H9 (cell line): ENCODE data around the gene KCTD20. TPM values are rescaled to one million over a fixed set of nuclear protein-coding genes. Genes with fewer than 3 reads are reported as not detected.

Source experiments
- DNase-seq: peaks from one replicate; pipeline ENCODE4 v3.0.0-alpha.2; 2017
- H2AFZ ChIP-seq: one replicate; pipeline ENCODE4 v1.6.1; 2013; ENCODE audit warnings: mild to moderate bottlenecking, low read length, control low read depth, moderate library complexity
- H2AK5ac ChIP-seq: 2 replicates; pipeline ENCODE4 v1.6.1; 2013; ENCODE audit warnings: low read length, control low read depth, mixed read lengths; ENCODE audit not compliant: insufficient read length
- H2BK120ac ChIP-seq: one replicate; pipeline ENCODE4 v1.6.1; 2013; ENCODE audit warnings: low read depth, mild to moderate bottlenecking, low read length, control low read depth, inconsistent platforms; ENCODE audit not compliant: poor library complexity, severe bottlenecking
- H2BK12ac ChIP-seq: 2 replicates; pipeline ENCODE4 v1.6.1; 2013; ENCODE audit warnings: low read length, control low read depth, mixed read lengths, low read depth; ENCODE audit not compliant: insufficient read length
- H2BK15ac ChIP-seq: 2 replicates; pipeline ENCODE4 v1.6.1; 2013; ENCODE audit warnings: low read depth, low read length, control low read depth
- H2BK20ac ChIP-seq: one replicate; pipeline ENCODE4 v1.6.1; 2013; ENCODE audit warnings: low read depth, mild to moderate bottlenecking, low read length, control low read depth, inconsistent platforms; ENCODE audit not compliant: poor library complexity, severe bottlenecking
- H2BK5ac ChIP-seq: 2 replicates; pipeline ENCODE4 v1.6.1; 2013; ENCODE audit warnings: low read length, control low read depth, mixed read lengths; ENCODE audit not compliant: insufficient read length
- H3K14ac ChIP-seq: 2 replicates; pipeline ENCODE4 v1.6.1; 2013; ENCODE audit warnings: low read length, control low read depth; ENCODE audit not compliant: insufficient read depth
- H3K18ac ChIP-seq: 2 replicates; pipeline ENCODE4 v1.6.1; 2013; ENCODE audit warnings: low read depth, mild to moderate bottlenecking, mixed read lengths, low read length, control low read depth; ENCODE audit not compliant: insufficient read length
- H3K23ac ChIP-seq: 2 replicates; pipeline ENCODE4 v1.6.1; 2013; ENCODE audit warnings: low read length, control low read depth, mixed read lengths, low read depth; ENCODE audit not compliant: insufficient read length
- H3K23me2 ChIP-seq: 2 replicates; pipeline ENCODE4 v1.6.1; 2013; ENCODE audit warnings: low read depth, mild to moderate bottlenecking, mixed read lengths, low read length, control low read depth; ENCODE audit not compliant: insufficient read length, poor library complexity, severe bottlenecking
- H3K27ac ChIP-seq: 2 replicates; pipeline ENCODE4 v1.5.1; 2013; ENCODE audit warnings: low read length, control low read depth, mixed read lengths, low read depth; ENCODE audit not compliant: insufficient read length
- H3K27me3 ChIP-seq: 2 replicates; pipeline ENCODE4 v1.6.1; 2013; ENCODE audit warnings: low read length, control low read depth, inconsistent platforms; ENCODE audit not compliant: insufficient read depth
- H3K4ac ChIP-seq: 2 replicates; pipeline ENCODE4 v1.6.1; 2013; ENCODE audit warnings: low read depth, mild to moderate bottlenecking, control low read depth, inconsistent platforms, low read length, moderate library complexity
- H3K4me1 ChIP-seq: 2 replicates; pipeline ENCODE4 v1.6.1; 2013; ENCODE audit warnings: low read length, control low read depth, inconsistent platforms; ENCODE audit not compliant: insufficient read depth
- H3K4me2 ChIP-seq: 2 replicates; pipeline ENCODE4 v1.6.1; 2013; ENCODE audit warnings: low read length, control low read depth, mixed read lengths; ENCODE audit not compliant: insufficient read length, insufficient read depth
- H3K56ac ChIP-seq: 2 replicates; pipeline ENCODE4 v1.6.1; 2013; ENCODE audit warnings: low read depth, mild to moderate bottlenecking, mixed read lengths, low read length, control low read depth; ENCODE audit not compliant: insufficient read length
- H3K79me1 ChIP-seq: 2 replicates; pipeline ENCODE4 v1.6.1; 2013; ENCODE audit warnings: low read depth, mild to moderate bottlenecking, moderate library complexity, low read length, control low read depth, inconsistent platforms; ENCODE audit not compliant: insufficient read depth, poor library complexity, severe bottlenecking
- H3K79me2 ChIP-seq: 2 replicates; pipeline ENCODE4 v1.6.1; 2013; ENCODE audit warnings: low read length, control low read depth, inconsistent platforms; ENCODE audit not compliant: insufficient read depth
- H3K9ac ChIP-seq: 2 replicates; pipeline ENCODE4 v1.6.1; 2013; ENCODE audit warnings: low read length, control low read depth, mixed read lengths; ENCODE audit not compliant: insufficient read length; ENCODE audit errors: extremely low read depth
- H3K9me3 ChIP-seq: one replicate; pipeline ENCODE4 v1.6.1; 2013; ENCODE audit warnings: low read depth, low read length, inconsistent platforms; ENCODE audit not compliant: control insufficient read depth
- H3T11ph ChIP-seq: one replicate; pipeline ENCODE4 v1.6.1; 2013; ENCODE audit warnings: mild to moderate bottlenecking, low read length, control low read depth, inconsistent platforms
- H4K20me1 ChIP-seq: one replicate; pipeline ENCODE4 v1.6.1; 2013; ENCODE audit not compliant: control insufficient read depth, insufficient read length, insufficient read depth
- H4K5ac ChIP-seq: 2 replicates; pipeline ENCODE4 v1.6.1; 2013; ENCODE audit warnings: low read depth, mild to moderate bottlenecking, mixed read lengths, low read length, control low read depth; ENCODE audit not compliant: insufficient read length
- H4K8ac ChIP-seq: replicated peaks from 2 replicates; pipeline ENCODE4 v1.6.1; 2013; ENCODE audit warnings: low read length, control low read depth, mixed read lengths, low read depth; ENCODE audit not compliant: insufficient read length
- H4K91ac ChIP-seq: 2 replicates; pipeline ENCODE4 v1.6.1; 2013; ENCODE audit warnings: low read depth, mild to moderate bottlenecking, moderate library complexity, mixed read lengths, low read length, control low read depth; ENCODE audit not compliant: insufficient read length
- H3K27ac Mint-ChIP-seq, 3 experiments: 2 replicates in 2 of 3; 3 replicates in 1 of 3; pipeline ENCODE4 v1.8.0; 2020 to 2021; ENCODE audit warnings: mixed read lengths in 3 of 3, mild to moderate bottlenecking in 1 of 3, moderate library complexity in 1 of 3
- H3K27me3 Mint-ChIP-seq: 2 replicates; pipeline ENCODE4 v1.8.0; 2021; ENCODE audit warnings: low read depth, mild to moderate bottlenecking, moderate library complexity, mixed read lengths
- H3K36me3 Mint-ChIP-seq, 3 experiments: 2 replicates in 2 of 3; 3 replicates in 1 of 3; pipeline ENCODE4 v1.8.0; 2020 to 2021; ENCODE audit warnings: low read depth in 3 of 3, mixed read lengths in 3 of 3; ENCODE audit not compliant: insufficient read depth in 1 of 3
- H3K4me1 Mint-ChIP-seq, 2 experiments: 2 replicates each; pipeline ENCODE4 v1.8.0; 2020; ENCODE audit warnings: mixed read lengths in 2 of 2
- H3K4me3 Mint-ChIP-seq, 2 experiments: 2 replicates in 1 of 2; 3 replicates in 1 of 2; pipeline ENCODE4 v1.8.0; 2020 to 2021; ENCODE audit warnings: mild to moderate bottlenecking in 2 of 2, mixed read lengths in 2 of 2, moderate library complexity in 1 of 2
- H3K9me3 Mint-ChIP-seq, 2 experiments: 2 replicates in 1 of 2; 3 replicates in 1 of 2; pipeline ENCODE4 v1.8.0; 2020; ENCODE audit warnings: mild to moderate bottlenecking in 2 of 2, mixed read lengths in 2 of 2, moderate library complexity in 1 of 2
- WGBS: extraction: QIAGEN DNeasy Blood & Tissue Kit; methylation state at CpG from one replicate; pipeline ENCODE4 v1.1.7; 2013; ENCODE audit warnings: missing lambda C conversion rate, low lambda C conversion rate, mixed read lengths; ENCODE audit not compliant: insufficient read length; ENCODE audit errors: extremely low coverage; 5-methylcytosine and 5-hydroxymethylcytosine counted together
- total RNA-seq: library from RNA; stranded (reverse); gene quantifications from 2 replicates; pipeline ENCODE4 v1.2.1, GENCODE V29; 2021
- TF ChIP-seq, protein P1 (sequence below): fragments of 200-600 bp; sonication (generic); conservative IDR thresholded peaks from 3 replicates; pipeline ENCODE4 v1.8.0; 2021; ENCODE audit warnings: antibody characterized with exemption, mild to moderate bottlenecking

Gene KCTD20
- total RNA-seq, 1 experiment from 2014 or later: 22.6 TPM

GRCh38 chr6:36469148-36469661, 26.4 kb downstream of the KCTD20 start:
- H3K27ac Mint-ChIP-seq: peak overlapping the region in 1 of 3 experiments; percentile 4; a peak in 2 of 7 replicates
- no peaks in the 10 kb centered on the region for H3K4me1 ChIP-seq
- H3K9me3 Mint-ChIP-seq: no peaks in the 10 kb centered on the region
- H3K14ac ChIP-seq: no peak overlapping the region
- TF ChIP-seq, protein P1, sequence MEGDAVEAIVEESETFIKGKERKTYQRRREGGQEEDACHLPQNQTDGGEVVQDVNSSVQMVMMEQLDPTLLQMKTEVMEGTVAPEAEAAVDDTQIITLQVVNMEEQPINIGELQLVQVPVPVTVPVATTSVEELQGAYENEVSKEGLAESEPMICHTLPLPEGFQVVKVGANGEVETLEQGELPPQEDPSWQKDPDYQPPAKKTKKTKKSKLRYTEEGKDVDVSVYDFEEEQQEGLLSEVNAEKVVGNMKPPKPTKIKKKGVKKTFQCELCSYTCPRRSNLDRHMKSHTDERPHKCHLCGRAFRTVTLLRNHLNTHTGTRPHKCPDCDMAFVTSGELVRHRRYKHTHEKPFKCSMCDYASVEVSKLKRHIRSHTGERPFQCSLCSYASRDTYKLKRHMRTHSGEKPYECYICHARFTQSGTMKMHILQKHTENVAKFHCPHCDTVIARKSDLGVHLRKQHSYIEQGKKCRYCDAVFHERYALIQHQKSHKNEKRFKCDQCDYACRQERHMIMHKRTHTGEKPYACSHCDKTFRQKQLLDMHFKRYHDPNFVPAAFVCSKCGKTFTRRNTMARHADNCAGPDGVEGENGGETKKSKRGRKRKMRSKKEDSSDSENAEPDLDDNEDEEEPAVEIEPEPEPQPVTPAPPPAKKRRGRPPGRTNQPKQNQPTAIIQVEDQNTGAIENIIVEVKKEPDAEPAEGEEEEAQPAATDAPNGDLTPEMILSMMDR: no peak
- H3K36me3 Mint-ChIP-seq: peaks cover 5 to 11% (median 11%) of the 10 kb centered on the region in 3 experiments; a peak in 6 of 7 replicates
- no peak overlapping the region for H3K4me3 Mint-ChIP-seq
- H3K56ac ChIP-seq: no peak overlapping the region
- H2BK20ac ChIP-seq: no peak overlapping the region
- H3K4ac ChIP-seq: no peak overlapping the region
- H3K23me2 ChIP-seq: no peaks in the 10 kb centered on the region
- no peaks in the 10 kb centered on the region for H3K27me3 ChIP-seq
- H4K5ac ChIP-seq: no peak overlapping the region
- H2BK12ac ChIP-seq: no peak overlapping the region
- H2BK120ac ChIP-seq: no peak overlapping the region
- WGBS: 100% methylated on average over 1 of the region's 6 CpGs
- H3K18ac ChIP-seq: no peak overlapping the region
- peaks cover 4% of the 10 kb centered on the region for H3K79me1 ChIP-seq
- H3K9me3 ChIP-seq: no peaks in the 10 kb centered on the region
- peaks cover 5 to 8% of the 10 kb centered on the region in 2 experiments for H3K4me1 Mint-ChIP-seq
- DNase-seq: no peak
- no peaks in the 10 kb centered on the region for H3K27me3 Mint-ChIP-seq
- H3K27ac ChIP-seq: no peak overlapping the region
- no peak overlapping the region for H3K23ac ChIP-seq
- peaks cover 11% of the 10 kb centered on the region; the same call in 1 of the 2 replicates for H3K79me2 ChIP-seq
- no peaks in the 10 kb centered on the region for H4K20me1 ChIP-seq
- H2BK5ac ChIP-seq: no peak overlapping the region
- H3K4me2 ChIP-seq: no peak overlapping the region
- H3K9ac ChIP-seq: no peak overlapping the region
- H4K91ac ChIP-seq: no peak overlapping the region
- no peak overlapping the region for H2AFZ ChIP-seq
- H4K8ac ChIP-seq: no peak overlapping the region
- no peak overlapping the region for H2BK15ac ChIP-seq
- no peak overlapping the region for H3T11ph ChIP-seq
- H2AK5ac ChIP-seq: no peak overlapping the region
